ENCODE results near the gene GOLGA6A. TPM values are rescaled to one million over a fixed set of nuclear protein-coding genes. Genes with fewer than 3 reads are reported as not detected.

Gene GOLGA6A
- total and polyA plus RNA-seq, 5 donors: not detected

Other genes with a start within 250 kb of the GOLGA6A start
- gene TBC1D21, start 209.0 kb downstream of the GOLGA6A start, total RNA-seq: not detected
- not detected for gene TBC1D21, start 209.0 kb downstream of the GOLGA6A start, polyA plus RNA-seq
- gene LOXL1, start 156.1 kb downstream of the GOLGA6A start, total RNA-seq: 10 to 100 TPM; 17.4 to 41.0 (median 18.6) TPM
- gene LOXL1, start 156.1 kb downstream of the GOLGA6A start, polyA plus RNA-seq: 29.8 TPM
- 10 to 100 TPM; 14.9 to 19.0 (median 17.8) TPM for gene STOML1, start 90.3 kb downstream of the GOLGA6A start, total RNA-seq
- 24.3 TPM for gene STOML1, start 90.3 kb downstream of the GOLGA6A start, polyA plus RNA-seq
- gene PML, start 87.8 kb downstream of the GOLGA6A start, total RNA-seq: 10 to 100 TPM; 21.9 to 35.4 (median 26.6) TPM
- gene PML, start 87.8 kb downstream of the GOLGA6A start, polyA plus RNA-seq: 18.1 TPM
- gene ISLR2, start 48.0 kb upstream of the GOLGA6A start, total RNA-seq: 1 to 10 TPM in 2 of 4 donors, under 1 TPM in 2; 0.71 to 2.8 (median 1.7) TPM
- 2.1 TPM for gene ISLR2, start 48.0 kb upstream of the GOLGA6A start, polyA plus RNA-seq
- gene ISLR, start 91.2 kb upstream of the GOLGA6A start, total RNA-seq: 10 to 100 TPM; 21.6 to 33.5 (median 24.7) TPM
- 29.5 TPM for gene ISLR, start 91.2 kb upstream of the GOLGA6A start, polyA plus RNA-seq
- under 1 TPM; 0.20 to 0.58 (median 0.37) TPM for gene STRA6, start 120.2 kb upstream of the GOLGA6A start, total RNA-seq
- gene STRA6, start 120.2 kb upstream of the GOLGA6A start, polyA plus RNA-seq: 0.25 TPM
- not detected for gene CCDC33, start 153.8 kb upstream of the GOLGA6A start, total RNA-seq
- 0.07 TPM for gene CCDC33, start 153.8 kb upstream of the GOLGA6A start, polyA plus RNA-seq

Measured in right cardiac atrium (tissue), 5 donors.